Progenitor cell of endocrine pancreas (in vitro differentiated cells): ENCODE results near the gene PGAP3. TPM values are rescaled to one million over a fixed set of nuclear protein-coding genes. Genes with fewer than 3 reads are reported as not detected.
A peak's percentile ranks its signal among the peaks of the same experiment; 100 is the strongest.

ENCODE experiments used
- DNase-seq: peaks from one replicate; pipeline ENCODE4 v3.0.0; 2021; ENCODE audit warnings: low spot score; ENCODE audit not compliant: unreplicated experiment
- H3K27ac Mint-ChIP-seq: 2 replicates; pipeline ENCODE4 v1.8.0; 2021; ENCODE audit warnings: mild to moderate bottlenecking, moderate library complexity, mixed read lengths
- H3K27me3 Mint-ChIP-seq: 2 replicates; pipeline ENCODE4 v1.8.0; 2021; ENCODE audit warnings: mixed read lengths
- H3K36me3 Mint-ChIP-seq: 2 replicates; pipeline ENCODE4 v1.8.0; 2022; ENCODE audit warnings: mixed read lengths; ENCODE audit not compliant: insufficient read depth
- H3K4me1 Mint-ChIP-seq: 2 replicates; pipeline ENCODE4 v1.8.0; 2021; ENCODE audit warnings: low read depth, mixed read lengths
- H3K4me3 Mint-ChIP-seq: 2 replicates; pipeline ENCODE4 v1.8.0; 2021; ENCODE audit warnings: low read depth, mild to moderate bottlenecking, moderate library complexity, mixed read lengths
- H3K9me3 Mint-ChIP-seq: 2 replicates; pipeline ENCODE4 v1.8.0; 2021; ENCODE audit warnings: low read depth, mixed read lengths
- CTCF ChIP-seq: fragments of 200-600 bp; sonication (generic); IDR thresholded peaks from one replicate; pipeline ENCODE4 v1.5.0; 2021; ENCODE audit warnings: antibody characterized with exemption, mild to moderate bottlenecking; ENCODE audit not compliant: unreplicated experiment
- total RNA-seq: library from RNA; stranded (reverse); gene quantifications from 2 replicates; pipeline ENCODE4 v1.2.1, GENCODE V29; 2021

The PGAP3 gene
- total RNA-seq, 1 donor from 2014 or later, result 40.1 TPM

GRCh38 chr17:39674702-39675389, 13.0 kb downstream of the PGAP3 start:
- H3K27ac Mint-ChIP-seq, result peak overlapping the region; percentile 84
- no peak for DNase-seq
- H3K4me1 Mint-ChIP-seq, result peaks cover 8% of the 10 kb centered on the region
- peaks cover 2% of the 10 kb centered on the region for H3K36me3 Mint-ChIP-seq
- TF ChIP-seq CTCF, result no peak
- H3K9me3 Mint-ChIP-seq, result no peaks in the 10 kb centered on the region
- peaks cover 17% of the 10 kb centered on the region for H3K27me3 Mint-ChIP-seq
- no peak overlapping the region for H3K4me3 Mint-ChIP-seq

- H3K9me3 Mint-ChIP-seq, result no peaks in the 10 kb centered on the region
- H3K36me3 Mint-ChIP-seq, result peaks cover 1% of the 10 kb centered on the region
- no peak for TF ChIP-seq CTCF
- H3K4me3 Mint-ChIP-seq, result no peak overlapping the region
- no peak overlapping the region for H3K27ac Mint-ChIP-seq
- H3K4me1 Mint-ChIP-seq, result peaks cover 8% of the 10 kb centered on the region
- peaks cover 21% of the 10 kb centered on the region for H3K27me3 Mint-ChIP-seq
- DNase-seq, result no peak
Measured at GRCh38 chr17:39674179-39674578, 13.7 kb downstream of the PGAP3 start.

GRCh38 chr17:39673335-39674081, 14.3 kb downstream of the PGAP3 start:
- H3K9me3 Mint-ChIP-seq, result no peaks in the 10 kb centered on the region
- no peak overlapping the region for H3K4me3 Mint-ChIP-seq
- no peak for TF ChIP-seq CTCF
- peaks cover 6% of the 10 kb centered on the region for H3K4me1 Mint-ChIP-seq
- H3K27me3 Mint-ChIP-seq, result peaks cover 27% of the 10 kb centered on the region
- H3K36me3 Mint-ChIP-seq, result peaks cover 1% of the 10 kb centered on the region
- DNase-seq, result no peak
- H3K27ac Mint-ChIP-seq, result no peak overlapping the region

GRCh38 chr17:39672522-39673334, 15.1 kb downstream of the PGAP3 start:
- H3K4me1 Mint-ChIP-seq, result peaks cover 6% of the 10 kb centered on the region
- no peak overlapping the region for H3K4me3 Mint-ChIP-seq
- H3K27me3 Mint-ChIP-seq, result peaks cover 29% of the 10 kb centered on the region
- H3K27ac Mint-ChIP-seq, result no peak overlapping the region
- no peak for DNase-seq
- peaks cover 1% of the 10 kb centered on the region for H3K36me3 Mint-ChIP-seq
- no peaks in the 10 kb centered on the region for H3K9me3 Mint-ChIP-seq
- no peak for TF ChIP-seq CTCF
